Stromal cell of bone marrow (primary cell): ENCODE measurements around the gene IRF4.
"Not testable (repeated sequence)": the region's sequence is repeated elsewhere in the genome, so short reads cannot be mapped to it uniquely, and the experiment has no call there.

Experiments
- DNase-seq: peaks from one replicate; pipeline ENCODE4 v3.0.0-alpha.2; 2012; ENCODE audit warnings: low read depth

IRF4 gene

DNA sequence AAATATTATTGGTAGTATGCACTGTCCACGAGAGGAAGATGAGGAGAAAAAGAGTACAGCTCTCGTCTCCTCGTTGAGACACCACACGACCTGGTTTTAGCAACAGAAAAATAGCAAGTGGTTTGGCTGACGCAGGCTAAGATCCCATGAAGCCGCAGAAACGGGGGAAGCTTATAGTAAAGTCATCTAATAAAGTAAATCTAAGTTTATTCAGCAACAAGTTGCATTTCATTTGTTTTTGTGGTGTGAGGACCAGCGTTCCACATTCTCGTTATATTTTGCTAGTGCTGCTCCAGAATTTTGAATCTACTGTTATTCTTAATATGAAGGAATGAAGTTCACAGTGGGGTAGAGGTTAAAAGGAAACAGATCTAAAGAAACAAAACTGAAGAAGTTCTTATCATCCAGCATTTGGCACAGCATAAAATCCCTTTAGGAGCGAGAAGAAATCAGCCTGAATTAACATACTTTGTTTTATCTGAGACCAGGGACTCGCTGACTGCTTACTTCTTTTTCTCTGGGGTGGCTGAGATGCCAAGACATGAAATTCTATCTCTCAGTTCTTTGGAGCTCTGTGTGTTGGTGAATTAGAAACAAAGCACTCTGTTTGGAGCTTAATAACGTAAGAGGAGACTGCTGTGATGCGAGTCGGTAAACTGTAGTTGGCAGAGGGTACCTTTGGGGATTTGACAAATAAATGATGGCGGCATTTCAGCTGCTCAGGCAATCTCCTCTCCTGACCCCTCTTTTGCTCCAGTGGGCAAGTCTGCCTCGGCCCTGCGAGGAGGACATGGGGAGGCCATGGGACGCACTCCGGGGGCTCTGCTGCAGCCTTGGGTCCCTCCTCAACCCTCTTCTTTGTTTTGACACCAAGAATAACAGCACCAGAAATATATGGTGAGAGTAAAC is 24.9 kb upstream of the IRF4 start:
- no peak for DNase-seq

DNA sequence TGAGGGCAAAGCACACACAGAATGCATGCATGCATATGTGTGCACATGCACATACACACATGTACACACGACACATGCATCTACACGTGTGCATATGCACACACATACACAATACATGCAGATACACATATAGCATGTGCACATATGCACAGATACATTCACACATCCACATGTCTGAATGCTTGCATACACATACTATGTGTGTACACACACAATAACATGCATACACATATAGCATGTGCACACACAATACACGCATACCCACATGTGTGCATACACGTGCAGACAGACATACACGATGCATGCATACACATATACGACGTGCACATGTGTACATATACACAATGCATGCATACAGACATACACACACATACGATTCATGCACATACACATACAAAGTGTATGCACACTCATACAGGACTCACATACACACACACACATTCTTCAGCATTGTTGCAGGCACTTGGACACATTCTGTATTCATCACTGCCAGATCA is 24.2 kb upstream of the IRF4 start:
- no peak for DNase-seq

DNA sequence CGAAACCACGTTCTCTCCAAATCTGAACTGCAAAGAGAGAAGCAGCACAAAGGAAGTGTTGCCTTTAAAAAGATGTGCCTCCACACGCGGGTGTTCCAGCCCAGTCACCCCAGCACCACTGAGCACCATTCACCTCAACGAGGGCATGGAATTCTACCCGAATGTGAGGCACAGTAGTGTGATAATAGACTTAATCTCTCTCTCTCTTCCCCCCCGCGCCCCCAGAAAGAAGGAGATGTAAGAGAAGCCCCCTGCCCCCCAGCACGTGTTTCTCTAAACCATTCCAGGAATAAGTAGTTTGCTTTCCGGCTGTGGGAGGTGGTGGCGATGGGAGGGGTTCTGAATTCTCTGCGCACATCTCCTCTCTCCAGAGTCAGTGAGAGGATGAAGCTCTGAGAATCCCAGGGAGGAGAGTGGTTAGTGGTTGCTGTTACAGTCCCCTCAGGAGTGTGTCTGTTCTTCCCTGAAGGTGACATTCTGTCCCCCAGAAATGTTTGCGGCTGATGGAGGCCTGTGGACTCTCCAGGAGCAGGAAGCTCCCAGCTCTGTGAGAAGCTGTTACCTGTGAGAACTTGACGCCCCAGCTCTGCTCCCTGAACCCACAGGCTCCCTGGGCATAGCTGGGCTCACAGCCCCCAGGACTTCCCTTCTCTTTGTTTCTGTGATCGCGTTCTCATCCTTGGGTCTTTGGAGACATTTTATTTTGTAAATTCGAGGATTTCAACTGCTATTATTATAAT is 23.5 kb upstream of the IRF4 start:
- DNase-seq = no peak

- DNase-seq = no peak
Observed at GRCh38 chr6:369559-370431, 21.8 kb upstream of the IRF4 start.

GRCh38 chr6:370555-370954 is 21.0 kb upstream of the IRF4 start:
- no peak for DNase-seq

DNA sequence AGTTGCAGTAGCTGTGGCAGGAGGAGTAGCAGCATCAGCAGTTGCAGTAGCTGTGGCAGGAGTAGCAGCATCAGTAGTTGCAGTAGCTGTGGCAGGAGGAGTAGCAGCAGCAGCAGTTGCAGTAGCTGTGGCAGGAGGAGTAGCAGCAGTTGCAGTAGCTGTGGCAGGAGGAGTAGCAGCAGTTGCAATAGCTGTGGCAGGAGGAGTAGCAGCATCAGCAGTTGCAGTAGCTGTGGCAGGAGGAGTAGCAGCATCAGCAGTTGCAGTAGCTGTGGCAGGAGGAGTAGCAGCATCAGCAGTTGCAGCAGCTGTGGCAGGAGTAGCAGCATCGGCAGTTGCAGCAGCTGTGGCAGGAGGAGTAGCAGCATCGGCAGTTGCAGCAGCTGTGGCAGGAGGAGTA is 19.7 kb upstream of the IRF4 start:
- DNase-seq = not testable (repeated sequence)

GRCh38 chr6:372336-372911 is 19.1 kb upstream of the IRF4 start:
- DNase-seq = no peak

DNA sequence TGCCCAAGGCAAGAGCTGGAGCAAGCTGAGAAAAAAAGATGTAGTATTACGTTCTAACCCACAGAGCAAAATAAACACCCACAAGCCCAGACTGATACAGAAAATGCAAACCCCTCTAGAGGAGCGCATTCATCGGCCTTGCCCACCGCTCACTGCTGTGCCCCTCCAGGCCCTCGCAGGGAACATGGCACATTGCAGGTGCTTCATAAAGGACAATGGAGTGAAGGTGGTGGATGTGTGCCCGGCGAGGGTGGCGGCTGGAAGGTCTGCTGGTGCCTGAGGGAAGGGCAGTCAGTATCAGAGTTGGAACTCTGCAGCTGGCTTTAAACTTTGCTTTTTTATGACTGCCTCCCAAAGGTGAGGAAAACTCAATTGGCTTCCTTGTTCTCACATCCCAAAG is 18.5 kb upstream of the IRF4 start:
- no peak for DNase-seq

GRCh38 chr6:373773-374724 is 17.5 kb upstream of the IRF4 start:
- peak; percentile 10 for DNase-seq

GRCh38 chr6:374956-375355 is 16.6 kb upstream of the IRF4 start:
- DNase-seq = no peak

GRCh38 chr6:376827-377640 is 14.5 kb upstream of the IRF4 start:
- no peak for DNase-seq

GRCh38 chr6:377641-378020 is 13.9 kb upstream of the IRF4 start:
- not testable (repeated sequence) for DNase-seq

DNA sequence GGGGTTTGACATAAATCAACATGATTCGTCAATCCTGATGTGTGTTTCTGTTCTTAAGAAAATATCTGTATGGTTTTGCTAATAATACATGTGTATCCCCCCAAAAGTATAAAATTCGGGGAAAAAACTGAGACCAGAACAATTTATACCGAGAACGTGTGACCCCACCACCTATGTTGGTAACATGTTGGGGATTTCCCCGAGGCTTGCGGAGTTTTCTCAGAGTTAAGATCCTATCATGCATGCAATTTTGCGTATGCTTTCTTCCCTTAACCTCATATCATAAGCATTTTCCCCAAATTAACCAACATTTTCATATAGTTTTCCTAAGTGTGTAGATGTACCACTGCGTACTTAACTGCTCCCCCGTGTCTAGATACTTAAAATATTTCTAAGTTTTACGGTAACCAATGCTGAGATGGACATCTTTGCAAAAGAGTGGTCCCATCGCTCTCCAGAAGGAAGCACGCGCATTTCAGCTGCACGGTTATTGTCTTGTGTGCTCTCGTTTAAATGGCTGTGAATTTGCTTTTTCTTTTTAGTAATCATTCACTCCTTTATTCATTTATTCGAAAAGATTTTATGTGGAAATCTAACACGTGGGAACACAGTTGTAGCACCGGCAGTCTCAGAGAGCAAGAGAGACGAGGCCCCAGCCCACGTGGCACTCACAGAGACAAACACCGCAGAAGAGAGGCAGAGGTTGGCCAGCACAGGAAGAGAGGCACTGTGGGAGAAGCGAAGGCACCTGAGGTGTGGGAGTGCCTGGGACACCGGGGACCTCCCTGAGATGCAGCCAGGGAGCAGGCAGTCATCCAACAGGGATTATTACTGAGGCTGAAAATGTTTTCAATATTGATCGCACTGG is 13.2 kb upstream of the IRF4 start:
- DNase-seq = no peak

DNA sequence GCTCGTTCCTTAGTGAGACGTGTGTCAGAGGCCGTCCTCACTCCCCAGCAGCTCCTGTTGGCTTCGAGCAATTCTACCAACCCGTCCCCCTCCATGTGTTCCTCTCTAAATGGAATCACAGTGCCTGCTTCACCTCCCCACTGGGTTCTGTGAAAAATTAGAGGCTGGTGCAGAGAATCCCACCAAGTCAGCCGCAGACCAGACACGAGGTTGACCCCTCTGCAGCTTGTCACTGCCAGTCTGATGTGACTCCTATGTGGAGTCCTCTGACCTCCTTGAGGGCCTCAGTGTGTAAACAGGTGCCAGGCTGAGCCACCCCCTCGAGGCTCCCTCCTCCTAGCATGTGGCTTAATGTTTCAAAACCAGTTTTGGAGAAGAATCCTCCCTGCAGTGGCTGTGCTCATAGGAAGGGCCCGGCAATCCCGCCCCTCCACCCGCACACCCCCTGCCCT is 12.6 kb upstream of the IRF4 start:
- DNase-seq = no peak

DNA sequence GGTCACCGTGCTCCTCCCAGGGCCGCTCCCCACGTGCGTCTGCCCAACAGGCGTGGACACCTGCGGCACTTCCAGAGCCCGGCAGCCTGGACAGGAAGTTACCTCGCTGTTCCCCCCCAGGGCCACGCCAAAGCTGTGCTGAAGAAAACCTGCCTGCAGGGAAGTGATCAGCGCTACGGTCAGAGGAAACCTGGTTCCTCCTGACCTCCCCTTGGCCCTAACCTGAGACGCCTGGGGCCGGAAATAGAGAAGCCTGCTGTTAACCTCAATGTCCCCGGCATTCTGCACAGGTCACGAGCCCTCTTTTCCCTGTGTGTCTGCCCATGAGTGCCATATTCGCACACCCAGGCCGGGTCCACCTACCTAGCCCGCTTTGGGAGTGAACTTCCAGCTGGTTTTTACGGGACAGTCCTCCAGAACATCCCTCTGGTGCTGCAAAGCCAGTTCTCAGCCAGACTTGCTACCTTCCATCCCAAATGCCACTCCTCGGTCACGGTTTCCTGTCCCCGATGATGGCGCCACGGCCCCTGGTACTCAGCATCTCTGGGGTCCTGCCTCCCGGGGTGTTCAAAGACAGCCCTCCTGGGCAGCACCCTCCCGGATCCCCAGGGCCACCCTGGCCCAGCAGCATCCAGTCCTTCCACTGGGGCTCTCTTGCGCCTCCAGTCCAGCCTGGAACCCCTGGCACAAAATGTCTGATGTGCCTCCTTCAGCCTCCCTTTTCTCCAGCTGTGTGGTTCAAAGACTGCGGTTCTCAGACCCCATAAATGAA is 12.0 kb upstream of the IRF4 start:
- DNase-seq = no peak

- DNase-seq = no peak
Observed at GRCh38 chr6:380234-381218, 11.0 kb upstream of the IRF4 start.
